Right lobe of liver (tissue), 6 donors: Measurements from ENCODE around the gene STOX2. TPM values are rescaled to one million over a fixed set of nuclear protein-coding genes. Genes with fewer than 3 reads are reported as not detected.

Experiments used
- ATAC-seq, 4 donors: fragments of 200-7000 bp; cut with Tn5 transposase; one replicate each; pipeline ENCODE4 v1.9.1; 2020; ENCODE audit warnings: mild to moderate bottlenecking in 4 of 4, moderate library complexity in 4 of 4
- DNase-seq, 3 donors: peaks; one replicate each; pipeline ENCODE4 v3.0.0-alpha.2; 2020
- H3K27ac ChIP-seq, 3 donors: fragments of 200-600 bp; one replicate each; pipeline ENCODE4 v1.8.0; 2022
- H3K27me3 ChIP-seq, 2 donors: fragments of 200-600 bp; one replicate each; pipeline ENCODE4 v1.8.0; 2022
- H3K36me3 ChIP-seq, 4 donors: fragments of 200-600 bp; sonication (generic) in 1 of 4; one replicate each; pipeline versions ENCODE4 v1.5.1 to v1.8.0; 2017 to 2022; ENCODE audit warnings: control low read depth in 1 of 4
- H3K4me1 ChIP-seq, 4 donors: fragments of 200-600 bp; sonication (generic) in 1 of 4; one replicate each; pipeline versions ENCODE4 v1.5.1 to v1.8.0; 2017 to 2022; ENCODE audit warnings: control low read depth in 1 of 4
- H3K4me3 ChIP-seq, 3 donors: fragments of 200-600 bp; one replicate each; pipeline ENCODE4 v1.8.0; 2022
- H3K9me3 ChIP-seq, 4 donors: fragments of 200-600 bp; sonication (generic) in 1 of 4; one replicate each; pipeline versions ENCODE4 v1.5.1 to v1.8.0; 2017 to 2022; ENCODE audit warnings: control low read depth in 1 of 4
- POLR2A ChIP-seq: fragments of 450-650 bp; IDR thresholded peaks from one replicate; pipeline ENCODE4 v1.6.1; 2017; ENCODE audit warnings: antibody characterized with exemption, mild to moderate bottlenecking
- WGBS: methylation state at CpG from one replicate; pipeline ENCODE4 v1.1.6; 2018; ENCODE audit warnings: low coverage, low lambda C conversion rate; ENCODE audit not compliant: insufficient coverage; ENCODE audit errors: missing lambda C conversion rate; 5-methylcytosine and 5-hydroxymethylcytosine counted together
- intact Hi-C, 2 donors: fragments of 100-400 bp; cut with DNase I; formaldehyde crosslinking; loops; one replicate each; pipeline versions ENCODE4 v1.11.2 to v1.14.1; 2022
- total RNA-seq, 6 experiments: library from RNA; depleted of rRNA in 2 of 6; stranded (reverse); fragments of >200 nt in 2 of 6; fragmentation: NEBNext Ultra II Directional in 3 of 6; extraction: Animal tissue kit (Norgen Biotek cat#: 25700) in 3 of 6; gene quantifications; one replicate each; pipeline versions ENCODE4 v1.1.0 to v1.2.4, GENCODE V29; 2016 to 2023
- TF ChIP-seq, protein P1 (sequence below), 4 donors: fragments of 200-600 bp in 3 of 4; fragments of 450-650 bp in 1 of 4; IDR thresholded peaks; one replicate each; pipeline versions ENCODE4 v1.5.1 to v1.8.0; 2016 to 2022; ENCODE audit warnings: antibody characterized with exemption in 4 of 4, mild to moderate bottlenecking in 2 of 4
- donor health status: DM: no; HTN: yes; CAD: no.
- donor health status: DM: no; HTN: no; CAD: no.
- donor health status: DM: no; HTN: no; CAD: no.
- donor health status: DM: no; HTN: yes; CAD: no.
- donor health status: DM: no; HTN: yes; CAD: no.

The STOX2 gene
- total RNA-seq, 6 experiments from 2014 or later, result 1.9 to 5.1 (median 3.2) TPM

DNA sequence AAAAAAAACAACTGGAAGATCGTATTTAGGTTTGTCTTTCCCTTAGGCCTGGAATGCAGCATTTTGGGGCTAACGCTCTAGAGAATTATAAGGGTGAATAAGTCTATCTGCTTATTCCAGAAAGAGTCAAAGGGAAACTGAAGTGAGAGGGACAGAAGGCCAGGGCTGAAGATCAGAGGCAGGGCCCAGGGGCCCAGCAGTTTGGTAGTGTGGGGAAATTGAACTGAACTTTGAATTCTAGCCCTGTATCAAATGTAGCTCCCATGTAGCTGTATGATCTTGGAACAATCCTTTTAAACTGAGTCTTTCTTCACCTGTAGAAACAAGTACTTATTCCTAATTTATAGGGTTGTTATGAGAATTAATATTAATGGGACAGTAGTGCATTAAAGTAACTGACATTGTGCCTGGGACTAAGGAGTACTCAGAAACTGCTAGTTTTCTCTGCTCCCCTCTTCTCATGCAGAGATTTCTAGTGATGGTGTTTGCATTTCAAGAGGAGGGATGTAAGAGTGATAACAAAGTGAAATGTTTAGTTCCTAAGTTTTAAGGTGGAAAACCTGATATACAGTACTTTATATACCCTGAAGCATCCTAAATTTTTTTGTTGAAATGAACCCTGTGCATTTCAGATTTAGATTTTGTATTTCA, 30.4 kb downstream of the STOX2 start:
- Histone ChIP-seq H3K36me3 (no peaks in the 10 kb centered on the region), H3K9me3 (no peaks in the 10 kb centered on the region), H3K4me3 (no peak overlapping the region), H3K27me3 (no peaks in the 10 kb centered on the region), H3K4me1 (peaks cover 0 to 23% (median 2%) of the 10 kb centered on the region in 4 donors), H3K27ac (peak overlapping the region in 1 of 3 donors; percentile 41)
- WGBS, result 91% methylated on average over 2 of the region's 2 CpGs
- DNase-seq (no peak), ATAC-seq (peak; percentile 55 to 75 (median 62))
- intact Hi-C loops, result no loop called here
- TF ChIP-seq POLR2A, result no peak
- TF ChIP-seq, protein P1, sequence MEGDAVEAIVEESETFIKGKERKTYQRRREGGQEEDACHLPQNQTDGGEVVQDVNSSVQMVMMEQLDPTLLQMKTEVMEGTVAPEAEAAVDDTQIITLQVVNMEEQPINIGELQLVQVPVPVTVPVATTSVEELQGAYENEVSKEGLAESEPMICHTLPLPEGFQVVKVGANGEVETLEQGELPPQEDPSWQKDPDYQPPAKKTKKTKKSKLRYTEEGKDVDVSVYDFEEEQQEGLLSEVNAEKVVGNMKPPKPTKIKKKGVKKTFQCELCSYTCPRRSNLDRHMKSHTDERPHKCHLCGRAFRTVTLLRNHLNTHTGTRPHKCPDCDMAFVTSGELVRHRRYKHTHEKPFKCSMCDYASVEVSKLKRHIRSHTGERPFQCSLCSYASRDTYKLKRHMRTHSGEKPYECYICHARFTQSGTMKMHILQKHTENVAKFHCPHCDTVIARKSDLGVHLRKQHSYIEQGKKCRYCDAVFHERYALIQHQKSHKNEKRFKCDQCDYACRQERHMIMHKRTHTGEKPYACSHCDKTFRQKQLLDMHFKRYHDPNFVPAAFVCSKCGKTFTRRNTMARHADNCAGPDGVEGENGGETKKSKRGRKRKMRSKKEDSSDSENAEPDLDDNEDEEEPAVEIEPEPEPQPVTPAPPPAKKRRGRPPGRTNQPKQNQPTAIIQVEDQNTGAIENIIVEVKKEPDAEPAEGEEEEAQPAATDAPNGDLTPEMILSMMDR (IDR thresholded peaks at IDR 0.05), result no peak

DNA sequence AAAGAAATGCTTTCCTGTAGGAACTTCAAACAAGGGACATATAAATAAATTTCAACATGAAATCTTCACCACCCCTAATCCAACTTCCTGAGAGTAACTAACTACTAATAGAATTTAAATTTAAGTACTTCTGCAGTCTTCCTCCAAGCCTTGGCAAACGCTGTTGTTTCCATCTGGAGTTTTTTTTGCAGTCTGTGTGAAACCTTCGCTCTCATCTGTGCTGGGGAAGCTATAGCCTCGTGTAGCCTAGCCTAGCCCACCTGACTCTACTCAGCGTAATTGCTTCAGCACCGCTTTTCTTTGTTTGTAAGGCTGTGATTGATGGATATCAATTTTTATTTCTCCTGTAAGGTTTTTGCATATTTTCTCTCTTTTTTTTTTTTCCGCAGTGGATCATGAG, 30.9 kb downstream of the STOX2 start:
- peaks cover 0 to 23% (median 2%) of the 10 kb centered on the region in 4 donors for H3K4me1 ChIP-seq
- ATAC-seq (no peak), DNase-seq (no peak)
- no peak overlapping the region for H3K27ac ChIP-seq
- TF ChIP-seq, protein P1 (IDR thresholded peaks at IDR 0.05), result no peak
- TF ChIP-seq POLR2A, result no peak
- intact Hi-C loops, result no loop called here
- H3K27me3 ChIP-seq, result no peaks in the 10 kb centered on the region
- H3K9me3 ChIP-seq, result no peaks in the 10 kb centered on the region
- 58% methylated on average over 5 of the region's 6 CpGs for WGBS
- H3K36me3 ChIP-seq, result no peaks in the 10 kb centered on the region
- no peak overlapping the region for H3K4me3 ChIP-seq

DNA sequence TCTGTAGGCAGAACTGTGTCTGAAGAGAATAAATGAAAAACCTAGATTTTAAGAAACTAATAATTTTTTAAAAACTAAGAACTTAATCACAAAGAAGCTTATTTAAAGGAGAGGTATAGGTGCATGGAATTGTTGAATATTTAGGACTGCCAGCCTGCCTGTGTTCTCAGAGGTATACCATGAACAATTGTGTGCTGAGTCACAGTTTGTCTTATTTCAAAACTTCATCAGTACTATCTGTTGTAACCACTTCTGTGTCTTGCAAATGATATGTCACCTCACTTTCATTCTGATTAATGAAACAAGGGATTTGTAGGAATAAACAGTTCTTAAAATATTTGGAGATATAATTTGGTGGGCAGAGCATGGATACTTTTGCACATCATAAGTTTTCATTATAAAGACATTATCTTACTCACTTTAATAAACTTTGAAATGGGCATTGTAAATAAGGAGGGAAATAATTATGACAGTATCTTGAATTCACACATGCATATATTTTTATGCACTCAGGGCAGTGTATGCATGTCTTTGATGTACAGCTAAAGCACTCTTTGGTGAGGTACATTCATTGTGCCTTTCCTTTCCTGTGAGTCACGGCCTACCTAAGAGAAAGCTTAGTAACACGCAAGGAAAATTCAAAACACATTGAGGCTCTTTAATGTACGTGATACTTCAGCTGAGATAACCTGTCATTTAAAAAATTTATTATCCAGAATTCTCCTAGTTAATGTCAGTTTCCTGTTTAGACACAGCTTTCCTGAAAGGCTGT, 31.7 kb downstream of the STOX2 start:
- 81% methylated on average over 3 of the region's 3 CpGs for WGBS
- ATAC-seq (peak in 1 of 4 donors; percentile 53), DNase-seq (no peak)
- Histone ChIP-seq H3K27ac (no peak overlapping the region), H3K9me3 (no peaks in the 10 kb centered on the region), H3K27me3 (no peaks in the 10 kb centered on the region), H3K36me3 (no peaks in the 10 kb centered on the region), H3K4me3 (no peak overlapping the region), H3K4me1 (peaks cover 0 to 25% (median 3%) of the 10 kb centered on the region in 4 donors)
- intact Hi-C loops, result no loop called here
- TF ChIP-seq POLR2A, result no peak
- TF ChIP-seq, protein P1 (IDR thresholded peaks at IDR 0.05), result no peak

DNA sequence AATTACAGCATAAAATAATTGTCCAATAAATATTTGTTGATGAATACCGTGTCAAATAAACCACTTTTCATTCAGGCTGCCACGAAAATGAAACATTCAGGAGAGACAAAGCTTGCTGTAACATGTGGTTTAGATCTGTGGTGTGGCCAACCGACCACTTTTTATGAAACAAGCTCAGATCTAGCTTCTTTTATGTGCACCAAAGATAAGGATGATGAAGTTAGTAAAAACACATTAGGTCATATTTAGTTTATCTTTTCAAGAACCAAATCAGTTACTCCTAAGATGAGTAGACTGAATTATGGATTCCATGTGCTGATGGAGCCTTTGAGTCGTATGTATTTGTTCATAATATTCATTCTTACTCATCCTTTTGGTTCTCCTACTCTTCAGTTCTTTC, 35.8 kb downstream of the STOX2 start:
- Histone ChIP-seq H3K36me3 (no peaks in the 10 kb centered on the region), H3K9me3 (no peaks in the 10 kb centered on the region), H3K27ac (peak overlapping the region in 1 of 3 donors; percentile 27), H3K4me3 (no peak overlapping the region), H3K4me1 (peaks cover 0 to 19% (median 2%) of the 10 kb centered on the region in 4 donors), H3K27me3 (no peaks in the 10 kb centered on the region)
- TF ChIP-seq POLR2A, result no peak
- TF ChIP-seq, protein P1 (IDR thresholded peaks at IDR 0.05), result no peak
- ATAC-seq (no peak), DNase-seq (no peak)
- 43% methylated on average over 4 of the region's 4 CpGs for WGBS
- intact Hi-C loops, result no loop called here
